Activated CD4-positive, CD25-positive, alpha-beta regulatory T cell treated with anti-CD3 and anti-CD28 coated beads, Interleukin-2, amount 50 U/mL, for 16 hours (primary cell): Measurements from ENCODE around the gene CDS1.
"Not testable (repeated sequence)": the region's sequence is repeated elsewhere in the genome, so short reads cannot be mapped to it uniquely, and the experiment has no call there.

Experiments
- DNase-seq: peaks from one replicate; pipeline ENCODE4 v3.0.0-alpha.2; 2020; ENCODE audit warnings: low read depth, low spot score

CDS1 gene

GRCh38 chr4:84582988-84583875 is at the start of gene CDS1:
TSS of gene CDS1 (plus strand) at chr4:84583127. CDS start at chr4:84583402, 275 bp downstream.
- no peak for DNase-seq

DNA sequence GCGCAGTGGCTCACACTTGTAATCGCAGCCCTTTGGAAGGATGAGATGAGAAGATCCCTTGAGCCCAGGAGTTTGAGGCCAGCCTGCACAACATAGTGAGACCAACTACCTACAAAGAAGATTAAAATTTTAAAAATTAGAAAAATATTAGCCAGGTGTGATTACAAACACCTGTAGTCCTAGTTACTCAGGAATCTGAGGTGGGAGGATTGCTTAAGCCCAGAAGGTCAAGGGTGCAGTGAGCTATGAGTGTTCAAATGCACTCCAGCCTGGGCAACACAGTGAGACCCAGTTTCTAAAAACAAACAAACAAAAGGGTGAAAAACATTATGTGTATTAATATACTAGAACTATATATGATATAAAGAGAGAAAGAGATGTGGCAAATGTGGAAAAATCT is 47.0 kb upstream of the CDS1 start:
- no peak for DNase-seq

- no peak for DNase-seq
These were observed 37.8 kb upstream of the CDS1 start for GRCh38 chr4:84545093-84545492.

- DNase-seq = no peak
These were observed 35.7 kb upstream of the CDS1 start for GRCh38 chr4:84547211-84547610.

GRCh38 chr4:84549191-84549590 is 33.7 kb upstream of the CDS1 start:
- DNase-seq = not testable (repeated sequence)

GRCh38 chr4:84562156-84562555 is 20.8 kb upstream of the CDS1 start:
- DNase-seq = no peak

- DNase-seq = no peak
These were observed 19.9 kb upstream of the CDS1 start for GRCh38 chr4:84563002-84563401.

- no peak for DNase-seq
These were observed 17.0 kb upstream of the CDS1 start for GRCh38 chr4:84565951-84566350.

- DNase-seq = no peak
These were observed 14.4 kb upstream of the CDS1 start for GRCh38 chr4:84568496-84568895.

- DNase-seq = no peak
These were observed 13.9 kb upstream of the CDS1 start for GRCh38 chr4:84569009-84569408.

- no peak for DNase-seq
These were observed 9.4 kb upstream of the CDS1 start for GRCh38 chr4:84573385-84574068.

- DNase-seq = no peak
These were observed 8.7 kb upstream of the CDS1 start for GRCh38 chr4:84574069-84574720.

DNA sequence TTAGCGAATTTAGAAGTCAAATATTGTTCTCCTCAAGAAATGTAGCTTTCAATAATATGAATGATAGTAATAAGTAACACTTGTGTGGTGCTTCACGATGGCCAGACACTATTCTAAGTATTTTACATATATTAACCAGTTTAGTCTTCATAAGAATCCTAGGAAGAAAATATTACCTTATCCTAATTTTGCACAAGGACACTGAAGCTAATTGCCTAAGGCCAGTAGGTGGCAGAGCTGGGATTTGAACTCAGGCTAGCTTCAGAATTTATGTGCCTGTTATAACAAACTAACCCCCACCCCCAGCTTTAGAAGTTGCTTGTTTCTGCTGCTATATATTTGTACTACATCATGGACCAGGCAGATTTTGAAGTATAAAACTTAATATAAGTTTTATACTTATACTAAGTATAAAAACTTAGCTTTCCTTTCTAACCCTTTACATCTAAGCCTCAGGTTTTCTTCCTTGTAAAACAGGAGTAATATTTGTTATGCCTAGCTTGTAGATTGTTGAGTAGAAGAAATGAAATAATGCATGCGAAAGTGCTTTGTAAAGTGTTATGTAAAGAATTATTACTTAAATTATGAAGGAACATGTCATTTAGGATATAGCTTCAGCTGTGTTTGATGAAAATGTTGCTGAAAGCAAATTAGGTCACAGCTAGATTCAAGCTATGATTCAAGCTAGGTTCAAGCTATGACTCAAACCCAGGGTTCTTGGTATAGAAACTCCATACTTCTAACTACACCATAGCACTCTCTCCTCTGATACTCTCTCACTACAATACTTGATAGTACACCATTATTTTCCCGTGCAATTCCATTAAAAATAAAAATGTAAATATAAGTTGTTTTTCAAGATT is 4.2 kb upstream of the CDS1 start:
- DNase-seq = no peak

GRCh38 chr4:84579403-84579776 is 3.5 kb upstream of the CDS1 start:
- DNase-seq = no peak

DNA sequence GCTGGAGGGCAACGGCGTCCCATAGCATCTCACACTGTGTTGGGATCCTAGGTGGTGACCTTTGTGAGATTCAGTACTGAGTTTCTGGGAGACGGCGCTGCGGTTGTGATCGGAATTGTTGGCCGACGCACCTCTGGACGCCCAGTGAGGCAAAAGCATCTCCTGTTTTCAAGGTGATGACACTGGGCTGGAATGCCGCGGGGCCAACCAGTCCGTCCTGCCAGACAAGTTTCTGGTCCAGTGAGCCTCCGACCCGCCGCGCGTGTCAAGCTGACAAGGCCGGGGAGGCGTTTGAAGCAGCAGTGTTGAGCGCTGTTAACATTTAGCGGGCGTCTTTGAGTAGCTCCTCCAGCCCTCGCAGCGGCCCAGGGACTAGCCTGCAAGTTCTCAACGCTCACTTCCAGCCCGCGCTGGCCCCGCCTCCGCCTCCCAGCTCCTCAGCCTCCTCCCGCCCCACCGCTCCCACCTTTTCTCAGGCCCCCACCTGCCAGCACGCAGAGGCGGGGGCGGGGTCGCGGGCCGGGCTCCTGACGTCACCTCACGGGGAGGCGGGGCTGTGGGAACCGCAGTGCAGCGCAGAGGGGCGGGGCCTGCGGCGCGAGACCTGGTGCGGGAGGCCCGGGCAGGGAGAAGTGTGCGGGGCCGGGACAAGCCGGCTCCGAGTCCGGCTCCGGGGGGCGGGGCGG is 482 bp upstream of the CDS1 start:
- DNase-seq = peak; percentile 54

DNA sequence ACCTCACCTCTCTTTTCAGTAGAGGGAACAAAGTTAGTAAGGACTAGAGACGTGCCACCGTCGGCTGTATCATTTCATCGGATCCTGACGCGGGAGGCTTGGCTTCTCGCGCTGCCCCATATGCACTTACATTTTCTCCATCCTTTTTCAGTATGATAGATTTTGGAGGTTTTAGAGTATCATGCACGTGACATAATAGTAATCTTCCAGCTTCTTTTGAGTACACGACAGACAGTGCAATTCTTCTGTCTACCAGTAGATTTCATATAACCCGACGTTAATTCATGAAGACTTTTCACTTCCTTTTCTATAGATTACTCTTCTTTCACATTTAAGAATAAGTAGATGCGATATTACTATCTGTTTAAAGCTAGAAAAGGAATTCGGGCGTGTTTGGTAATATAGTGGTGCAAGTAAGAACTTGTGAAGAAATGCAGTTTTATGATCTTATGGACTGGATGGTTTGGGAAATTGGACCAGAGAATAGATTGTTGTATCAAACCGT is 1.0 kb downstream of the CDS1 start:
- DNase-seq = no peak

DNA sequence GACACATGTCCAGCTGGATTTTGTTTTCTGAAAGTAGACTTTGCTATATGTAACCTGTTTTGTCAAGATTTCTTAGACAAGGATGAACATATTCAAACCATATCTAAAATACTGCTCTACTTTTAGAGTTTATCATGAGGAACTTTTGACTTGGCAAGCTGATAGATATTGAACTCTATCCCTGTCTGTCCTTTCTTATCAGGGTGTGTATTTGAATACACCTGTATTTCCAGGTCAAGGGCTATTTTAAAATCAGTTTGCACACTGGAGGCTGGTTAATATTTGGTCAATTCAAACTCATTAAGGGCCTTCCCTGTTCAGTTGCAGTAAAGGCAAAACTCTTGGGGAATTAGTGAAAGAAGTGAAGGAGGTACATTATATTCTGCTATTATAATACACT is 2.3 kb downstream of the CDS1 start:
- DNase-seq = no peak

DNA sequence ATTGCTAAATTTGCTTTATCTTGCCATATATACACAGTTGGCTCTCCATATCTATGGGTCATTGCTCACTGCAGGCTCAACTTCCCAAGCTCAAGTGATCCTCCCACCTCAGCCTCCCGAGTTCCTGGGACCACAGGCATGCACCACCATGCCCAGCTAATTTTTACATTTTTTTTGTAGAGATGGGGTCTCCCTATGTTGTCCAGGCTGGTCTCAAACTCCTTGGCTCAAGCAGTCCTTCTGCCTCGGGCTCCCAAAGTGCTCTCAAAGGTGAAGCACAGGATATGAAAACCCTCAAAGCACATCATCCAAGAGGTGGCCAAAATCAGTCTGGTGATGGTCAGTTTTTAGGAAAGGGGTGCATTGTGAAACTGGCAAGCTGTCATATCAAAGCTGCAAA is 11.8 kb downstream of the CDS1 start:
- no peak for DNase-seq

GRCh38 chr4:84596826-84597225 is 13.9 kb downstream of the CDS1 start:
- no peak for DNase-seq

- DNase-seq = no peak
These were observed 14.5 kb downstream of the CDS1 start for GRCh38 chr4:84597450-84597849.

DNA sequence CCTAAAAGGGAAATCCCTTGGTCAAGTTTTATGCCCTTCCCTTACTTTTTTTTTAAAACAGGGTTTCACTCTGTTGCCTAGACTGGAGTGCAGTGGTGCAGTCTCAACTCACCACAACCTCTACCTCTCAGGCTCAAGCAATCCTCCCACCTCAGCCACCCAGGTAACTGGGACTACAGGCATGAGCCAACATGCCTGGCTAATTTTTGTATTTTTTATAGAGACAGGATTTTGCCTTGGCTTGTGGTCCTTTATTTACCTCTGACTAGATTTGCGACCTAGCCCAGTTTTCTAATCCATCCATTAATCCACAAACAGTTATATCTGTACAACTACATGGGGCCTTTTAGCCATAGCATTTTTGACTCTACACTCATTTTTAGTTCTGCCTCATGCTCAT is 23.7 kb downstream of the CDS1 start:
- DNase-seq = no peak
